Measurements from ENCODE around the gene ARHGEF40.

The ARHGEF40 gene

GRCh38 chr14:21101802-21102413 lies 31.8 kb downstream of the ARHGEF40 start:
- Histone ChIP-seq H3K9me3 (ENCODE audit: severe bottlenecking) (no peaks in the 10 kb centered on the region), H3K27ac (no peak overlapping the region), H3K36me3 (no peaks in the 10 kb centered on the region), H3K27me3 (ENCODE audit: insufficient read depth, low read depth, severe bottlenecking) (no peaks in the 10 kb centered on the region), H3K4me3 (ENCODE audit: low read depth, low read length) (no peak overlapping the region)
- TF ChIP-seq CTCF (IDR thresholded peaks at IDR 0.05; ENCODE audit: low read depth, low read length): no peak
- DNase-seq: no peak

- no peak for TF ChIP-seq CTCF (IDR thresholded peaks at IDR 0.05; ENCODE audit: low read depth, low read length)
- H3K9me3 ChIP-seq (ENCODE audit: severe bottlenecking): no peaks in the 10 kb centered on the region
- peak overlapping the region; percentile 85 for H3K4me3 ChIP-seq (ENCODE audit: low read depth, low read length)
- no peaks in the 10 kb centered on the region for H3K36me3 ChIP-seq
- H3K27ac ChIP-seq: peak overlapping the region; percentile 99
- peak; percentile 30 for DNase-seq
- no peaks in the 10 kb centered on the region for H3K27me3 ChIP-seq (ENCODE audit: insufficient read depth, low read depth, severe bottlenecking)
Observed at GRCh38 chr14:21102521-21103410, 32.7 kb downstream of the ARHGEF40 start.

- Histone ChIP-seq H3K36me3 (no peaks in the 10 kb centered on the region), H3K27me3 (ENCODE audit: insufficient read depth, low read depth, severe bottlenecking) (no peaks in the 10 kb centered on the region), H3K27ac (peak overlapping the region; percentile 99), H3K4me3 (ENCODE audit: low read depth, low read length) (peak overlapping the region; percentile 85), H3K9me3 (ENCODE audit: severe bottlenecking) (no peaks in the 10 kb centered on the region)
- TF ChIP-seq CTCF (IDR thresholded peaks at IDR 0.05; ENCODE audit: low read depth, low read length): no peak
- no peak for DNase-seq
Observed at GRCh38 chr14:21103411-21103709, 33.3 kb downstream of the ARHGEF40 start.

- peak; percentile 96 for DNase-seq
- peak; percentile 80 for TF ChIP-seq CTCF (IDR thresholded peaks at IDR 0.05; ENCODE audit: low read depth, low read length)
- peak overlapping the region; percentile 85 for H3K4me3 ChIP-seq (ENCODE audit: low read depth, low read length)
Observed at GRCh38 chr14:21103710-21104447, 33.8 kb downstream of the ARHGEF40 start.

GRCh38 chr14:21104448-21105060 lies 34.5 kb downstream of the ARHGEF40 start:
- DNase-seq: peak; percentile 89
- peak overlapping the region; percentile 99 for H3K27ac ChIP-seq
- TF ChIP-seq CTCF (IDR thresholded peaks at IDR 0.05; ENCODE audit: low read depth, low read length): peak; percentile 95
- no peaks in the 10 kb centered on the region for H3K9me3 ChIP-seq (ENCODE audit: severe bottlenecking)
- H3K27me3 ChIP-seq (ENCODE audit: insufficient read depth, low read depth, severe bottlenecking): no peaks in the 10 kb centered on the region
- H3K4me3 ChIP-seq (ENCODE audit: low read depth, low read length): peak overlapping the region; percentile 85
- no peaks in the 10 kb centered on the region for H3K36me3 ChIP-seq

More at GRCh38 chr14:21103710-21104447, 33.8 kb downstream of the ARHGEF40 start:
- peak overlapping the region; percentile 99 for H3K27ac ChIP-seq
- H3K27me3 ChIP-seq (ENCODE audit: insufficient read depth, low read depth, severe bottlenecking): no peaks in the 10 kb centered on the region
- no peaks in the 10 kb centered on the region for H3K36me3 ChIP-seq
- no peaks in the 10 kb centered on the region for H3K9me3 ChIP-seq (ENCODE audit: severe bottlenecking)

Measured in WERI-Rb-1 (cell line).